Measurements from ENCODE around the gene HNRNPA1. TPM values are rescaled to one million over a fixed set of nuclear protein-coding genes. Genes with fewer than 3 reads are reported as not detected.
"Not testable (repeated sequence)": the region's sequence is repeated elsewhere in the genome, so short reads cannot be mapped to it uniquely, and the experiment has no call there.

Gene HNRNPA1
- total and polyA plus RNA-seq, 5 donors from 2014 or later, result 750 to 1,288 (median 852) TPM

DNA sequence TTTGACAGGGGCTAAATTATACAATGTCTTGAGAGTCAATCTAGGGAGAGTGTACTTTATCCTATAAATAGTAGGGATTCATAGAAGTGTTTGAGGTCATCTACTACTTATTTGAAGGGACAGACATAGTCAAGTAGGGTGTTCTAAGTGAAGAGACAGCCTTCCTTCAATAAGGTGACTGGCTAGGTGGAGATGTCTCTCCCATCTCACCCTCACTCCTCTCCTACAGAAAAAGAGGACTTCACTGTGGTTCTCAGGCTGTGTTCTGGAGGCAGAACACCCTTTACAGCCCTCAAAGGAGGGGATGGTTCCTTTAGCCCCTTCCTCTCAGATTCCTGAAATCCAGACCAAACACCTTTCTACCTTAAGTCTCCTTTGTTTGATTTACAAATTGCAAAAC, 23.1 kb downstream of the HNRNPA1 start:
- no peak overlapping the region for H3K4me3 ChIP-seq (ENCODE audit: low read depth, low read length)
- Mint-ChIP-seq H3K4me1 (peaks cover 0 to 19% (median under 1%) of the 10 kb centered on the region in 4 donors), H3K4me3 (no peak overlapping the region), H3K9me3 (peaks cover 0 to 2% (median 0%) of the 10 kb centered on the region in 7 donors), H3K36me3 (no peaks in the 10 kb centered on the region), H3K27ac (no peak overlapping the region), H3K27me3 (peaks cover 81% of the 10 kb centered on the region)
- ATAC-seq (ENCODE audit: low read depth in 2 of 2), result no peak
- peaks cover 9% of the 10 kb centered on the region for H3K4me1 ChIP-seq (ENCODE audit: control insufficient read depth, insufficient read depth, low read length, poor library complexity, severe bottlenecking)
- no peaks in the 10 kb centered on the region for H3K9me3 ChIP-seq (ENCODE audit: control insufficient read depth in 2 of 2, low read length in 2 of 2)
- DNase-seq, result no peak
- peaks cover 51% of the 10 kb centered on the region for H3K27me3 ChIP-seq (ENCODE audit: control insufficient read depth, insufficient read depth, low read length)
- no peaks in the 10 kb centered on the region for H3K36me3 ChIP-seq (ENCODE audit: control insufficient read depth, insufficient read depth, low read length)
- no peak overlapping the region for H3K27ac ChIP-seq (ENCODE audit: insufficient read depth, low read length, poor library complexity, severe bottlenecking)

DNA sequence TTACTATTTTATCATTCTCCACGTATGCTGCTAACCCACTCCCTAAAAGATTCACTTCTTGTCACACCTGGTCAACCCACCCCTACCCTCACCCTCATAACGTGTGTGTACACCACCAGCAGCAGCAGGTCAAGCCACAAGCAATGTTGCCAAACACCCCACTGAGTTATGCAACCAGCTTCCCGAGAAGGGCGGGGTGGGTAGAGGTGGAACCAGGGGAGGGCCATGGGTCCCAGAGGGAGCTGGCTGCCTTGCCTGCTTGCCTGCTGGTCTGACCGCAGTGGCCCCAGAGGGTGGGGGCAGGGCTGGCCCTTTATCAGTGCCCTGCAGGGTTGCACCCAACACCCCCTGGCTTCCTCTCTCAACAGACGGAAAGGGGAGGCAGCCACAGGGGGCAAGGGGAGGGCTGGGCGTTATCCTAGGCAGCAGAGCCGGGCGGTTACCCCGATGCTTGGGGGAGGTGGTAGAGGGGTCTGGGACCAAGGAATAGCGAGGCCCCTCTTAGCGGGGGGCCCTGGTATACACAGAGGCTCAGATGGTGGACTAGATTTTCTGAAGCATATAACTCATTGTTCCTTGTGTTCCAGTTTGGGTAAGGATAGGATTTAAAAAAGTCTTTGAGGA, 23.8 kb downstream of the HNRNPA1 start:
- Mint-ChIP-seq H3K4me3 (no peak overlapping the region), H3K27ac (no peak overlapping the region), H3K9me3 (peaks cover 0 to 2% (median 0%) of the 10 kb centered on the region in 7 donors), H3K4me1 (peaks cover 0 to 19% (median under 1%) of the 10 kb centered on the region in 4 donors), H3K36me3 (no peaks in the 10 kb centered on the region), H3K27me3 (peaks cover 74% of the 10 kb centered on the region)
- no peaks in the 10 kb centered on the region for H3K36me3 ChIP-seq (ENCODE audit: control insufficient read depth, insufficient read depth, low read length)
- H3K27ac ChIP-seq (ENCODE audit: insufficient read depth, low read length, poor library complexity, severe bottlenecking), result no peak overlapping the region
- DNase-seq (peak in 1 of 3 donors; percentile 21), ATAC-seq (ENCODE audit: low read depth in 2 of 2) (no peak)
- H3K4me3 ChIP-seq (ENCODE audit: low read depth, low read length), result no peak overlapping the region
- H3K9me3 ChIP-seq (ENCODE audit: control insufficient read depth in 2 of 2, low read length in 2 of 2), result no peaks in the 10 kb centered on the region
- H3K4me1 ChIP-seq (ENCODE audit: control insufficient read depth, insufficient read depth, low read length, poor library complexity, severe bottlenecking), result peaks cover 9% of the 10 kb centered on the region
- peaks cover 47% of the 10 kb centered on the region for H3K27me3 ChIP-seq (ENCODE audit: control insufficient read depth, insufficient read depth, low read length)

GRCh38 chr12:54306925-54307741, 26.6 kb downstream of the HNRNPA1 start:
- H3K9me3 Mint-ChIP-seq, result peaks cover 0 to 2% (median 0%) of the 10 kb centered on the region in 7 donors
- Histone ChIP-seq H3K27me3 (ENCODE audit: control insufficient read depth, insufficient read depth, low read length) (peaks cover 25% of the 10 kb centered on the region), H3K27ac (ENCODE audit: insufficient read depth, low read length, poor library complexity, severe bottlenecking) (no peak overlapping the region), H3K36me3 (ENCODE audit: control insufficient read depth, insufficient read depth, low read length) (no peaks in the 10 kb centered on the region), H3K4me1 (ENCODE audit: control insufficient read depth, insufficient read depth, low read length, poor library complexity, severe bottlenecking) (no peaks in the 10 kb centered on the region), H3K9me3 (ENCODE audit: control insufficient read depth in 2 of 2, low read length in 2 of 2) (no peaks in the 10 kb centered on the region), H3K4me3 (ENCODE audit: low read depth, low read length) (no peak overlapping the region)
- peaks cover 59% of the 10 kb centered on the region for H3K27me3 Mint-ChIP-seq
- H3K4me1 Mint-ChIP-seq, result peaks cover 0 to 9% (median under 1%) of the 10 kb centered on the region in 4 donors
- H3K36me3 Mint-ChIP-seq, result no peaks in the 10 kb centered on the region
- no peak overlapping the region for H3K4me3 Mint-ChIP-seq
- no peak for ATAC-seq (ENCODE audit: low read depth in 2 of 2)
- no peak overlapping the region for H3K27ac Mint-ChIP-seq
- DNase-seq, result peak in 1 of 3 donors; percentile 64

DNA sequence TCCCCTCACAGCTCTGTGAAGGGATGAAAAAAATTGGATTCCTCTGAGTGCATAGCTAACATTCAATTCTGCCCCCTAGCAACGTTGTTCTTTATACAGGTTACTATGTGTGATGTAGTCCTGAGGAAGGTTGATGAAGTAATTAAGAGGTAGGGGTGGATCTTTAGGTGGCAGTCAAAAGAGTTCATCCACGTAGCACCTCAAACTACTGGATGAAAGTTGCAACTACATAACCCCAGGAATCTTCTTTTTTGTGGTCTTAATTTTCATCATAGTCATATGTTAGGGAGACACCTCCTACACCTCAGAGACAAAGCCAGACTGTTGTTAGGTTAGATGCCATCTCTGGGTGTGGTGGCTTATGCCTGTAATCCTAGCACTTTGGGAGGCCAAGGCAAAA, 30.5 kb downstream of the HNRNPA1 start:
- Histone ChIP-seq H3K27ac (ENCODE audit: insufficient read depth, low read length, poor library complexity, severe bottlenecking) (no peak overlapping the region), H3K4me3 (ENCODE audit: low read depth, low read length) (no peak overlapping the region), H3K27me3 (ENCODE audit: control insufficient read depth, insufficient read depth, low read length) (peaks cover 7% of the 10 kb centered on the region), H3K36me3 (ENCODE audit: control insufficient read depth, insufficient read depth, low read length) (no peaks in the 10 kb centered on the region), H3K9me3 (ENCODE audit: control insufficient read depth in 2 of 2, low read length in 2 of 2) (no peaks in the 10 kb centered on the region), H3K4me1 (ENCODE audit: control insufficient read depth, insufficient read depth, low read length, poor library complexity, severe bottlenecking) (no peaks in the 10 kb centered on the region)
- DNase-seq (no peak), ATAC-seq (ENCODE audit: low read depth in 2 of 2) (no peak)
- peaks cover 0 to 5% (median under 1%) of the 10 kb centered on the region in 4 donors for H3K4me1 Mint-ChIP-seq
- no peak overlapping the region for H3K27ac Mint-ChIP-seq
- peaks cover 0 to 2% (median 0%) of the 10 kb centered on the region in 7 donors for H3K9me3 Mint-ChIP-seq
- no peak overlapping the region for H3K4me3 Mint-ChIP-seq
- peaks cover 38% of the 10 kb centered on the region for H3K27me3 Mint-ChIP-seq
- no peaks in the 10 kb centered on the region for H3K36me3 Mint-ChIP-seq

GRCh38 chr12:54312309-54312708, 31.8 kb downstream of the HNRNPA1 start:
- peaks cover 36% of the 10 kb centered on the region for H3K27me3 Mint-ChIP-seq

DNA sequence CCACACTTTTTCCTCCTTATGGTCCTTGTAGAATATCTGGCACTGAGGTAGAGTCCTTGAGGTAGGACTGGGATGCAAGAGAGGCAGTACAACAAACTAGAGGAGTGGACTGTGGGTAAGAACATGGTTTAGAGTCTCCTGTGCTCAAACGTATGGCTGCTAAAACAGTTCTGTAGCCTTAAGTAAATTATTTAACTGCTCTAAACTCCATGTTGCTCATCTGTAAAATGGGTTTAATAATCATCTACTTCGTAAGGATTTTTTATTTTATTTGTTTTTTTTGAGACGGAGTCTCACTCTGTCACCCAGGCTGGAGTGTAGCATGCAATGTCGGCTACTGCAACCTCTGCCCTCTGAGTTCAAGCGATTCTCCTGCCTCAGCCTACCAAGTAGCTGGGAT, 40.8 kb downstream of the HNRNPA1 start:
- DNase-seq (no peak), ATAC-seq (ENCODE audit: low read depth in 2 of 2) (no peak)
- peaks cover 12% of the 10 kb centered on the region for H3K4me1 ChIP-seq (ENCODE audit: control insufficient read depth, insufficient read depth, low read length, poor library complexity, severe bottlenecking)
- H3K9me3 ChIP-seq (ENCODE audit: control insufficient read depth in 2 of 2, low read length in 2 of 2), result no peaks in the 10 kb centered on the region
- H3K4me3 ChIP-seq (ENCODE audit: low read depth, low read length), result no peak overlapping the region
- H3K4me3 Mint-ChIP-seq, result no peak overlapping the region
- H3K4me1 Mint-ChIP-seq, result peaks cover 4 to 19% (median 11%) of the 10 kb centered on the region in 4 donors
- H3K36me3 ChIP-seq (ENCODE audit: control insufficient read depth, insufficient read depth, low read length), result no peaks in the 10 kb centered on the region
- no peak overlapping the region for H3K27ac ChIP-seq (ENCODE audit: insufficient read depth, low read length, poor library complexity, severe bottlenecking)
- H3K27me3 Mint-ChIP-seq, result peaks cover 7% of the 10 kb centered on the region
- peaks cover 4% of the 10 kb centered on the region for H3K36me3 Mint-ChIP-seq
- H3K27me3 ChIP-seq (ENCODE audit: control insufficient read depth, insufficient read depth, low read length), result no peaks in the 10 kb centered on the region
- no peaks in the 10 kb centered on the region for H3K9me3 Mint-ChIP-seq
- H3K27ac Mint-ChIP-seq, result no peak overlapping the region

More at GRCh38 chr12:54312309-54312708, 31.8 kb downstream of the HNRNPA1 start:
- not testable (repeated sequence) for H3K4me1 ChIP-seq (ENCODE audit: control insufficient read depth, insufficient read depth, low read length, poor library complexity, severe bottlenecking); H3K9me3 Mint-ChIP-seq; H3K36me3 ChIP-seq (ENCODE audit: control insufficient read depth, insufficient read depth, low read length); ATAC-seq (ENCODE audit: low read depth in 2 of 2); DNase-seq; H3K27ac Mint-ChIP-seq; H3K36me3 Mint-ChIP-seq; H3K27me3 ChIP-seq (ENCODE audit: control insufficient read depth, insufficient read depth, low read length); H3K4me3 Mint-ChIP-seq; H3K27ac ChIP-seq (ENCODE audit: insufficient read depth, low read length, poor library complexity, severe bottlenecking); H3K4me3 ChIP-seq (ENCODE audit: low read depth, low read length); H3K9me3 ChIP-seq (ENCODE audit: control insufficient read depth in 2 of 2, low read length in 2 of 2); H3K4me1 Mint-ChIP-seq

- H3K4me3 ChIP-seq (ENCODE audit: low read depth, low read length), result peak within 1 kb of the TSS; percentile 96
- ATAC-seq (ENCODE audit: low read depth in 2 of 2) (peak; percentile 97), DNase-seq (peak; percentile 87 to 99 (median 96))
- no peaks in the 10 kb centered on the region for H3K36me3 ChIP-seq (ENCODE audit: control insufficient read depth, insufficient read depth, low read length)
- Mint-ChIP-seq H3K27ac (peak within 1 kb of the TSS; percentile 94 to 100 (median 98)), H3K27me3 (peaks cover 7% of the 10 kb centered on the region), H3K9me3 (no peaks in the 10 kb centered on the region), H3K36me3 (peaks cover 8% of the 10 kb centered on the region), H3K4me1 (peaks cover 4 to 44% (median 32%) of the 10 kb centered on the region in 4 donors), H3K4me3 (peak within 1 kb of the TSS; percentile 93 to 100 (median 99))
- no peaks in the 10 kb centered on the region for H3K9me3 ChIP-seq (ENCODE audit: control insufficient read depth in 2 of 2, low read length in 2 of 2)
- H3K27ac ChIP-seq (ENCODE audit: insufficient read depth, low read length, poor library complexity, severe bottlenecking), result peak within 1 kb of the TSS; percentile 65
- no peaks in the 10 kb centered on the region for H3K27me3 ChIP-seq (ENCODE audit: control insufficient read depth, insufficient read depth, low read length)
- H3K4me1 ChIP-seq (ENCODE audit: control insufficient read depth, insufficient read depth, low read length, poor library complexity, severe bottlenecking), result peaks cover 29% of the 10 kb centered on the region
Observed at GRCh38 chr12:54324617-54325441, 44.3 kb downstream of the HNRNPA1 start, which contains the start of gene COPZ1. COPZ1 (plus strand) TSS chr12:54325131; CDS start chr12:54325164, 33 bp downstream.
